Activated CD4-positive, alpha-beta T cell treated with anti-CD3 and anti-CD28 coated beads, Interleukin-10, Interleukin-2, amounts not matched to agents 100 ng/mL and 50 ng/mL, durations not matched to agents 16 hours and 8 hours (primary cell): ENCODE measurements around the gene USP6NL.

ENCODE experiments used
- DNase-seq: peaks from one replicate; pipeline ENCODE4 v3.0.0-alpha.2; 2020

USP6NL gene

GRCh38 chr10:11588873-11589574 lies 22.4 kb downstream of the USP6NL start:
- no peak for DNase-seq

- no peak for DNase-seq
These were observed 23.7 kb downstream of the USP6NL start for GRCh38 chr10:11587722-11588259.

- DNase-seq, result no peak
These were observed 25.3 kb downstream of the USP6NL start for GRCh38 chr10:11586170-11586569.

- DNase-seq, result peak; percentile 15
These were observed 30.2 kb downstream of the USP6NL start for GRCh38 chr10:11581213-11581612.

GRCh38 chr10:11579885-11580284 lies 31.6 kb downstream of the USP6NL start:
- DNase-seq, result no peak

GRCh38 chr10:11578802-11579255 lies 32.6 kb downstream of the USP6NL start:
- DNase-seq, result peak; percentile 33

GRCh38 chr10:11576092-11576809 lies 35.2 kb downstream of the USP6NL start:
- no peak for DNase-seq

GRCh38 chr10:11573497-11573896 lies 38.0 kb downstream of the USP6NL start:
- no peak for DNase-seq

GRCh38 chr10:11570751-11571150 lies 40.7 kb downstream of the USP6NL start:
- no peak for DNase-seq

GRCh38 chr10:11569471-11569870 lies 42.0 kb downstream of the USP6NL start:
- no peak for DNase-seq

GRCh38 chr10:11568578-11568977 lies 42.9 kb downstream of the USP6NL start:
- DNase-seq, result no peak

- no peak for DNase-seq
These were observed 46.7 kb downstream of the USP6NL start for GRCh38 chr10:11564741-11565140.

GRCh38 chr10:11563936-11564335 lies 47.5 kb downstream of the USP6NL start:
- no peak for DNase-seq

- DNase-seq, result no peak
These were observed 48.6 kb downstream of the USP6NL start for GRCh38 chr10:11562888-11563287.

- no peak for DNase-seq
These were observed 51.3 kb downstream of the USP6NL start for GRCh38 chr10:11560076-11560709.

- no peak for DNase-seq
These were observed 53.5 kb downstream of the USP6NL start for GRCh38 chr10:11557967-11558366.

- DNase-seq, result no peak
These were observed 53.9 kb downstream of the USP6NL start for GRCh38 chr10:11557513-11557912.

GRCh38 chr10:11555556-11555955 lies 55.9 kb downstream of the USP6NL start:
- no peak for DNase-seq

- DNase-seq, result peak; percentile 61
These were observed 57.6 kb downstream of the USP6NL start for GRCh38 chr10:11553773-11554381.

- peak; percentile 58 for DNase-seq
These were observed 59.4 kb downstream of the USP6NL start for GRCh38 chr10:11551916-11552602.

GRCh38 chr10:11551104-11551503 lies 60.3 kb downstream of the USP6NL start:
- DNase-seq, result no peak

GRCh38 chr10:11548768-11549099 lies 62.7 kb downstream of the USP6NL start:
- no peak for DNase-seq
